ENCODE data around the gene MSANTD1. TPM values are rescaled to one million over a fixed set of nuclear protein-coding genes. Genes with fewer than 3 reads are reported as not detected.

Gene MSANTD1
- total RNA-seq, result 1.7 TPM

- DNase-seq (ENCODE audit: low spot score), result no peak
Observed at GRCh38 chr4:3248811-3249661, at the start of gene MSANTD1. TSS of gene MSANTD1 (plus strand) at chr4:3249159. CDS start at chr4:3249223, 64 bp downstream.

- no peak for DNase-seq (ENCODE audit: low spot score)
Observed at GRCh38 chr4:3199653-3200422, 49.1 kb upstream of the MSANTD1 start.

GRCh38 chr4:3200423-3201090 is 48.4 kb upstream of the MSANTD1 start:
- no peak for DNase-seq (ENCODE audit: low spot score)

- DNase-seq (ENCODE audit: low spot score), result no peak
Observed at GRCh38 chr4:3201718-3202702, 46.9 kb upstream of the MSANTD1 start.

DNA sequence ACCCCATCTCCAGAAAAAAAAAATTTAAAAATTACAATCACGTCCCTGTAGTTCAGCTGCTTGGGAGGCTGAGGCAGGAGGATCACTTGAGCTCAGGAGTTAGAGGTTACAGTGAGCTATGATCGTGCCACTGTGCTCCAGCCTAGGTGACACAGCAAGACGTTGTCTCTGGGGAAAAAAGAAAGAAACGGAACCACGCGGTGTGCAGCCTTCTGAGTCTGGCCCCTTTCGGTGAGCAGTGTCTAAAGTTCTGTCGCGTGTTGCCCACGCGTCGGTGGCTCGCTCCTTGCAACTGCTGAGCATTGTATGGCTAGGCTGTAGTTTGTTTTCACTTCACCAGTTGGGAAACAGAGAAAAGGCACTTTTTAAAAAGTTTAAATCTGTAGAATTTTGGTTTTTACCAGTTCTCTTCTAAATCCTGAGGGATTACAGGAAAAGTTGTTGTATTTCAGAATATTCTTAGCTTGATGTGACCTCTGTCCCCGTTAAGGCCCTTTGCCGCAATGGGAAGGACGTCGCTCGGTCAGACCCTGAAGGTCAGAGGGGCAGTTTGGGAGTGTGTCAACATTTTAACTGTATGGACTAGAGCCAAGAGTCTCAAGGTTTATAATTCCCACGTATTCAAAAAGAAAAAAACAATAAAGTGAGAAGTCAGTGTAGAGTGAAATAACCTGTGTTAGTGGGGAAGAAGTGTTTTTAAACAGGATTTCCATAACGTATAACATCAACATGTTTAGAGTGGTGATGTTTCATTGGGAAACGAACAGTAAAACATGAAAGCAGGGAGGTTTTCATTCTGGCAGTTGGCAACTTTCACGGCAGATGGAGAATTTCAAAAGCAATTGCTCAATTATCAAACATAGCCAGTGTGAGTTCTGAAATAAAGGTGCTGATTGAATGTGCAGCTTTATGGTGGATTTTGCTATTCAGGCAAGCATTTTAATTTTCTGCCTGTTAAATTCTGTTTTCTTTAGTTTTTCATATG is 45.8 kb upstream of the MSANTD1 start:
- DNase-seq (ENCODE audit: low spot score), result no peak

DNA sequence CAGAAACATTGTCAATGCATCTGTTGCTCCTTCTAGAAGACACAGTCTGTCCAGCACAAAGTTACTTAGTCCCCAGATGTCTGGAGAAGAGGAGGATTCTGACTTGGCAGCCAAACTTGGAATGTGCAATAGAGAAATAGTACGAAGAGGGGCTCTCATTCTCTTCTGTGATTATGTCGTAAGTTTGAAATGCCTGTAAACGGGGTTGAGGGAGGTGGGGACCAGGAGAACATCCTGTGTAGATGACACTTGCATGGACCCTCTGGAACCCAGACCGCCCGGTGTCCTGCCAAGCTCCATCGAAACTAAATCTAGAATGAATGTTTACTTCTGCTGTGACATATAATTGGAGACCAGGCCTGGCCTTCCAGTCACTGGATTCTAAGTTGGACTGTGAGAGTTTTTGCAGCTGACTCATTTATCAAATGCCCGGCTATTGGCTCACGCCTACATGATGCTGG is 45.0 kb upstream of the MSANTD1 start:
- peak; percentile 54 for DNase-seq (ENCODE audit: low spot score)

DNA sequence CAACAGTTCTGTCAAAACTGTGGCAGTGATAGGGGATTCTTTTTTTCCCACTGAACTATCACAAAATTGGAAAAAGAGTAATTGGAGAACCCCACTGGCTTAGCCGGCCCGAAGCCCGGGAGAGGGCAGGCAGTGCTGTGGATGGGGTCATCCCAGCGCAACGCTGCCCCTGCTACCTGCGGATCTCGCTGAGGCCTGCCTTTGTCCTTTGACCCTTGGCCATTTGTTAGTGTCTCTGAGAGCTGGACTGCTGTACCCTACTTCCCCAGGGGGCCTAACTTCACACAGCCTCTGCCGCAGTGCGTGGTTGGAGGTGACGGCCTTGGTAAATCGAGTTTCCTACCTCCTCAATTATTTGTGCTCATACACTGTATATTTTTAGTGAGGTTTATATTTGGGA is 43.0 kb upstream of the MSANTD1 start:
- no peak for DNase-seq (ENCODE audit: low spot score)

GRCh38 chr4:3206439-3207100 is 42.4 kb upstream of the MSANTD1 start:
- DNase-seq (ENCODE audit: low spot score), result no peak

DNA sequence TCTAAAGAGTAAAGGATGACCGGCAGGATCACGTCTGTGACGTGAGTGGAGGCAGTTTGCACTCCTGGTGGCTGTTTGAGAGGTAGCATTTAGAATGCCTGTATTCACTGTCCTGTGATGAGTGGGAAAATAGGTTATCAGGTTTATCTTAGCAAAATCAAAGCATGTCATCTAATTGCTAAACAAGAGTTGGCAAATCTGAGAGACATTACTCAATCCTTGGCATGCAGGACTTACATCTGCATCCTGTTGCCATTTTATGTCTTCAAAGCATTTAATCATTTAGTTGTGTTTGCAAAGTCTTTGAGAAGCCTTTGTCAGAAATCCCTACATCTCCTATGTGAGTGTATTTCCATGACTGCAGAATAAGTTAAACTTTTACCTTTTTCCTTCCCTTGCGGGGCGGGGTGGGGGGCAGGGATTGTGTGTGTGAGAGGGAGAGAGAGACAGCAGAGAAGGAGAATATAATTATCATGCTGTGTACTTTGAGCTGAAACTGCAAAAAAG is 41.4 kb upstream of the MSANTD1 start:
- DNase-seq (ENCODE audit: low spot score), result no peak

- DNase-seq (ENCODE audit: low spot score), result no peak
Observed at GRCh38 chr4:3208826-3209225, 40.1 kb upstream of the MSANTD1 start.

DNA sequence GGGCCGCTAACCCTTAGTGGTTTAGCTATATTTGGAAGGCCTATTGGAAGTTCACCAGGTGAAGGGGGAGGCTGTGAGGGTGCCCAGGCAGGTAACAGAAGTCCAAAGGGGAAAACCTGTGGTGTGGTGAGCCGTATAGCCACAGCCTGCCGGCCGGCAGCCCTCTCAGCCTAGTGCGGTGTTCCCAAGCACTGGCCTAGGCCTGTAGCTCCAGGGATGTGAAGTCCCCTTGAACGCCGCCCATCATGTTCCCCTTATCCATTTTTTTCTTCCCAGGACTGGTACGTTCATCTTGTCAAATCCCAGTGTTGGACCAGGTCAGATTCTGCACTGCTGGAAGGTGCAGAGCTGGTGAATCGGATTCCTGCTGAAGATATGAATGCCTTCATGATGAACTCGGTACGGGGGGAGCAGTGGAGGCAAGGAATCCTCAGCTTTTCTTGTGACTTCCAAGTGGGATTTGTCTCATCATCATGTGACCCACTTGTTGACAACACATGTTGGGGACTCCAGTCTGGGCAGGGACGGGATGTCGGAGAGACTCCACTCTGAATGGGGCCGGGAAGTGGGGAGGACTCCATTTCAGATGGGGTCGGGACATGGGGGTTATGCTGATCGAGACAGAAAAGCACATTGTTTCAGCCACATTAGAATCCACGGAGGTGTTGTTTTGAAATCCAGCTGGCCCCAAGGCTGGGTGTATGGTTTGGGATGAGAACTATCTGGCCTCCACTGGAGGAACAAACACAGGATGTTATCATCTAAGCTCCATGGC is 39.2 kb upstream of the MSANTD1 start:
- no peak for DNase-seq (ENCODE audit: low spot score)

DNA sequence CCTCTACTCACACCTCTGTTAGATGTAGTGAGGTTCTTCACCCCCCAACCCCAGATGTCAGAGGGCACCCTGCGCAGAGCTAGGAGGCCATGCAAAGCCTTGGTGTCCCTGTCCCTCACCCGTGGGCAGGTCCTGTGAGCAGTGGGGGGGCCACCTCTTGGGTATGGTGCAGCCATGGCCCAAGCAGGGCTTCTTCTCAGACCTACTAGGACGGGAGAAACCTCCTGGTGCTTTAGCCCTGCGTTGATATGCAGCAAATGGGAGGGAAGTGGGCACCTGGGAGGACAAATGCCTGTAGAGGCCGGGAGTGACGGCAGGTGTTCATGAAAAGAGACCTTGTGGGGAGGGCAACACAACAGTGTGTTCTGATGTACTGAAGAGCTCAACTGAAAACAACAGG is 38.5 kb upstream of the MSANTD1 start:
- DNase-seq (ENCODE audit: low spot score), result no peak

GRCh38 chr4:3211866-3212265 is 37.1 kb upstream of the MSANTD1 start:
- no peak for DNase-seq (ENCODE audit: low spot score)

GRCh38 chr4:3212391-3213105 is 36.4 kb upstream of the MSANTD1 start:
- DNase-seq (ENCODE audit: low spot score), result no peak

DNA sequence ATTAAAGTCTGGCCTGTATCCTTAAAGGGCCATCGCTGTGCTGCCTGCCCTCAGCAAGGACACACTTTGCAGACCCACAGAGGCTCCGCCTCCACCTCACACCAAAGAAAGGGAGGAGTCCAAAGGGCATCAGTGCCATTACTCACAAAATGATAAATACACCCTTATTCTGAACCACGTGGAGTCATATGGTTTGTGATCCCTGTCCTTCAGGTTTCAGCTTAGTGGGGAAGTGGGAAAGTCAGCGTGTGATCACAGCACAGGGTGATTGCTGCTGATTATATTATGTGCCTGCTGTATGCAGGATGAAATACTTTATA is 35.9 kb upstream of the MSANTD1 start:
- DNase-seq (ENCODE audit: low spot score), result no peak

- DNase-seq (ENCODE audit: low spot score), result no peak
Observed at GRCh38 chr4:3213661-3214250, 35.2 kb upstream of the MSANTD1 start.

DNA sequence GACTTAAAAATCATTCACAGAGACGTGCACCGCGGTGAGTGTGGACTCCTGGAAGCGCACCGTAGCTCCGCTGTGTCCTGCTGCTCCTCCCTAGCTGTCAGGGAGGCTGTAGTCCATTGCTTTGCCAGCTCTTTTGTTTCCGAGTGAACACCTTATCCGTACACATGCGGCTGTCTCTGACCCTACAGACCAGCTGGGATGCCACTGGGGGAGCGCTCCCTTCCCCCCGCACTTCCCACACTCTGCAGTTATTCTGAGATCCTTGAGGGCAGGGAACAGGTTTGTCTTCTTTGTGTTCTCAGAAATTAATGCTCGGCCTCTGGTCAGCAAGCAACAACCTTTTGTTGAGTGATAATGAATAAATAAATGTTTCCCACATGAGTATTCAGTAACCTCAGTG is 33.7 kb upstream of the MSANTD1 start:
- no peak for DNase-seq (ENCODE audit: low spot score)

Measured in ureter (tissue), 1 donor.